Activated CD4-positive, alpha-beta T cell treated with anti-CD3 and anti-CD28 coated beads, Interleukin-2, amount 50 U/mL, for 1 hour (primary cell): Measurements from ENCODE around the gene UQCRH.
"Not testable (repeated sequence)": the region's sequence is repeated elsewhere in the genome, so short reads cannot be mapped to it uniquely, and the experiment has no call there.

Source experiments
- DNase-seq: peaks from one replicate; pipeline ENCODE4 v3.0.0-alpha.2; 2020

Gene UQCRH

GRCh38 chr1:46337409-46337808, 33.9 kb downstream of the UQCRH start:
- not testable (repeated sequence) for DNase-seq

- DNase-seq = peak; percentile 83
Measured at GRCh38 chr1:46340404-46341221, 37.1 kb downstream of the UQCRH start, which contains the start of gene NSUN4. Gene NSUN4 (plus strand): TSS chr1:46340807. CDS start chr1:46340827, 20 bp downstream.

GRCh38 chr1:46341222-46342083, 38.0 kb downstream of the UQCRH start:
- no peak for DNase-seq

GRCh38 chr1:46342084-46342656, 38.7 kb downstream of the UQCRH start:
- DNase-seq = no peak

- no peak for DNase-seq
Measured at GRCh38 chr1:46342677-46343350, 39.3 kb downstream of the UQCRH start.

DNA sequence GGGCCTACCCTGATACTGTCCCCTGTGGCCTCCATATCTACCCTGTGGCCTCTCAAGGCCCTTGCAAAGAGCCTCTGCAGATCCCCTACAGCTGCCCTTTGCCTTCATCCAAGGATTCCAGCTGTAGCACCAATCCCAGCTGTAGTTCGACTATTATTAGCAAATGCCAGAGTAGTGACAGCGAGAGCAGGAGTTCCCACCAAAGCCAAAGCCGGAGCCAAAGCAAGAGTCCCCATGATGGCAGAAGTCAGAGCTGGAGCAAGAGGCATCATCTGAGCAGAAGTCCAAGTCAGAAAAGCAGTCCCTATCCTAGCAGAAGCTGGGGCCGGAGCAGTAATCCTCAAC, 39.8 kb downstream of the UQCRH start:
- no peak for DNase-seq

DNA sequence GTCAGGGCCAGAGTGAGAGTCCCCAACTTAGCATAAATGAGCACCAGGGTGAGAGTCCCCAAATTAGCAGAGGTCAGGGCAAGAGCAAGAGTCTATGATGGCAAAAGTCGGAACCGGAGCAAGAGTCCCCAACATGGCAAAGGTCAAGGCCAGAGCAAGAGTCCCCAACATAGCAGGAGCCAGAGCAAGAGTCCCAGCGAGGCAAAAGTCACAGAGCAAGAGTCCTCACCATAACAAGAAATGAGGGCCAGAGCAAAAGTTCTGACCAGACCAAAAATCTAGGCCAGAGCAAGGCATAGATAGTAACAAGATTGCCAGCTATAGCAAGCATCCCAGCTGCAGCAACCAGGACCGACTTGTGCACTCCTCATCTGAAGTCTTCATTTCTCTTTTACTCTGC, 40.2 kb downstream of the UQCRH start:
- DNase-seq = no peak

- no peak for DNase-seq
Measured at GRCh38 chr1:46344481-46344880, 41.0 kb downstream of the UQCRH start.

GRCh38 chr1:46345281-46345680, 41.8 kb downstream of the UQCRH start:
- DNase-seq = no peak

DNA sequence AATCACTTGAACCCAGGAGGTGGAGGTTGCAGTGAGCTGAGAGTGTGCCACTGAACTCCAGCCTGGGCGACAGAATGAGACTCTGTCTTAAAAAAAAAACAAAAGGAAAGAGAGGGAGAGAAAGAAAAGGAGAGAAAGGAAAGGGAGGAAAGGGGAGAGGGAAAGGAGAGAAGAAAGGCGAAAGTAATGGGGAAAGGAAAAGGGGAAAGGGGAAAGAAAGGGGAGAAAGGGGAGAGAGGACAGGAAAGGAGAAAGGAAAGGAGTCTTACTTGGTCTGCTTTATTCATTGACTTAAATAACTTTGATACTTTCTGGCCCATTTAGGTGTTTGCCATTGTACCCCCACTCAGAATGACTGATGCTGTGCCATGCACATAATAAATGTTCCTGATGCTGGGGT, 48.9 kb downstream of the UQCRH start:
- no peak for DNase-seq

DNA sequence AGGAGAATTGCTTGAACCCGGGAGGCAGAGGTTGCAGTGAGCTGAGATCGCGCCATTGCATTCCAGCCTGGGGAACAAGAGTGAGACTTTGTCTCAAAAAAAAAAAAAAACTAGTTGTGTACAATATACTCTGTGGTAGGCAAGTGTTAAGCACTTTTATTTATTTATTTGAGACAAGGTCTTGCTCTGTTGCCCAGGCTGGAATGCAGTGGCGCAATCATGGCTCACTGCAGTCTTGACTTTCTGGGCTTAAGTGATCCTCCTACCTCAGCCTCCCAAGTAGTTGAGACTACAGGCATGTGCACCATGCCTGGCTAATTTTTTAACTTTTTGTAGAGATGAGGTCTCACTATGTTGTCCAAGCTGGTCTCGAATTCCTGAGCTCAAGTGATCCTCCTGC, 52.4 kb downstream of the UQCRH start:
- DNase-seq = not testable (repeated sequence)

- DNase-seq = no peak
Measured at GRCh38 chr1:46362158-46362557, 58.7 kb downstream of the UQCRH start.

GRCh38 chr1:46363121-46363520, 59.6 kb downstream of the UQCRH start:
- no peak for DNase-seq

GRCh38 chr1:46364612-46365011, 61.1 kb downstream of the UQCRH start:
- DNase-seq = no peak

- DNase-seq = not testable (repeated sequence)
Measured at GRCh38 chr1:46365796-46366195, 62.3 kb downstream of the UQCRH start.
